IMR-90 (cell line): ENCODE results near the gene SFTA2. TPM values are rescaled to one million over a fixed set of nuclear protein-coding genes. Genes with fewer than 3 reads are reported as not detected.

Experiments used
- ATAC-seq: fragments of 200-7000 bp; cut with Tn5 transposase; 2 replicates; pipeline ENCODE4 v1.9.1; 2020; ENCODE audit warnings: low read depth, mild to moderate bottlenecking, moderate library complexity
- BruUV-seq: library from RNA; stranded (reverse); fragments of 400-500 nt; replicated peaks from 2 replicates; lab custom pipeline; 2021; lab: Mats Ljungman, UMichigan
- CTCF ChIA-PET: fragments of 300-600 bp; formaldehyde crosslinking; extraction: SDS; loops from one replicate; lab custom pipeline; 2021; ENCODE audit warnings: antibody characterized with exemption; lab: Yijun Ruan, JAX
- POLR2A ChIA-PET: fragments of 300-600 bp; sonication (Branson Sonifier 250); formaldehyde crosslinking; loops from one replicate; lab custom pipeline; 2022; ENCODE audit warnings: antibody characterized with exemption; ENCODE audit not compliant: unreplicated experiment; lab: Charles Lee
- DNase-seq: peaks from one replicate; pipeline ENCODE4 v3.0.0; 2013
- H2AFZ ChIP-seq: replicated peaks from 2 replicates; pipeline ENCODE3; 2013; ENCODE audit warnings: low read length, mild to moderate bottlenecking; ENCODE audit not compliant: poor library complexity
- H2AK5ac ChIP-seq: 2 replicates; pipeline ENCODE4 v1.6.1; 2013; ENCODE audit warnings: low read depth, low read length, inconsistent platforms
- H2AK9ac ChIP-seq: replicated peaks from 2 replicates; pipeline ENCODE3; 2013; ENCODE audit warnings: mild to moderate bottlenecking, low read depth, low read length, moderate library complexity; ENCODE audit not compliant: poor library complexity
- H2BK120ac ChIP-seq: 2 replicates; pipeline ENCODE4 v1.6.1; 2013; ENCODE audit warnings: low read depth, low read length, inconsistent platforms
- H2BK15ac ChIP-seq: 3 replicates; pipeline ENCODE4 v1.6.1; 2013; ENCODE audit warnings: low read depth, low read length, inconsistent platforms
- H2BK20ac ChIP-seq: 2 replicates; pipeline ENCODE4 v1.6.1; 2013; ENCODE audit warnings: low read depth, mild to moderate bottlenecking, inconsistent platforms, low read length, moderate library complexity
- H2BK5ac ChIP-seq: 2 replicates; pipeline ENCODE4 v1.6.1; 2013; ENCODE audit warnings: mild to moderate bottlenecking, low read depth, low read length, inconsistent platforms; ENCODE audit not compliant: poor library complexity, severe bottlenecking
- H3K14ac ChIP-seq: replicated peaks from 2 replicates; pipeline ENCODE4 v1.6.1; 2013; ENCODE audit warnings: low read depth, low read length, inconsistent platforms
- H3K18ac ChIP-seq: 2 replicates; pipeline ENCODE4 v1.6.1; 2013; ENCODE audit warnings: low read depth, low read length, control low read depth
- H3K23ac ChIP-seq: 2 replicates; pipeline ENCODE4 v1.6.1; 2013; ENCODE audit warnings: low read depth, low read length, inconsistent platforms
- H3K27ac ChIP-seq: 2 replicates; pipeline ENCODE4 v1.5.1; 2013; ENCODE audit warnings: mild to moderate bottlenecking, control low read depth, low read length; ENCODE audit not compliant: insufficient read depth
- H3K27me3 ChIP-seq: 2 replicates; pipeline ENCODE4 v1.6.1; 2013; ENCODE audit warnings: low read length; ENCODE audit not compliant: control insufficient read depth, insufficient read depth
- H3K36me3 ChIP-seq: 2 replicates; pipeline ENCODE4 v1.6.1; 2013; ENCODE audit warnings: low read length, mixed read lengths; ENCODE audit not compliant: control insufficient read depth, insufficient read depth
- H3K4ac ChIP-seq: 2 replicates; pipeline ENCODE4 v1.6.1; 2013; ENCODE audit warnings: low read depth, low read length, inconsistent platforms
- H3K4me1 ChIP-seq: 2 replicates; pipeline ENCODE4 v1.6.1; 2013; ENCODE audit warnings: low read length, mixed read lengths; ENCODE audit not compliant: control insufficient read depth, insufficient read depth
- H3K4me2 ChIP-seq: 2 replicates; pipeline ENCODE4 v1.6.1; 2013; ENCODE audit warnings: low read depth, mild to moderate bottlenecking, control low read depth, low read length, moderate library complexity
- H3K4me3 ChIP-seq: 2 replicates; pipeline ENCODE4 v1.5.1; 2013; ENCODE audit warnings: low read depth, mild to moderate bottlenecking, control low read depth, low read length, moderate library complexity; ENCODE audit not compliant: insufficient read depth
- H3K56ac ChIP-seq: 2 replicates; pipeline ENCODE4 v1.6.1; 2013; ENCODE audit warnings: low read length, inconsistent platforms; ENCODE audit not compliant: insufficient read depth; ENCODE audit errors: extremely low read depth
- H3K79me1 ChIP-seq, 2 experiments: 2 replicates each; pipeline ENCODE4 v1.6.1; 2013; ENCODE audit warnings: low read length in 2 of 2, inconsistent platforms in 1 of 2, low read depth in 1 of 2
- H3K9ac ChIP-seq: 2 replicates; pipeline ENCODE4 v1.6.1; 2013; ENCODE audit warnings: low read depth, low read length, control low read depth
- H3K9me1 ChIP-seq: 2 replicates; pipeline ENCODE4 v1.6.1; 2013; ENCODE audit warnings: low read length, inconsistent platforms; ENCODE audit not compliant: insufficient read depth
- H3K9me3 ChIP-seq: 2 replicates; pipeline ENCODE4 v1.6.1; 2013; ENCODE audit warnings: low read length; ENCODE audit not compliant: control insufficient read depth, insufficient read depth
- H4K20me1 ChIP-seq: 2 replicates; pipeline ENCODE4 v1.6.1; 2013; ENCODE audit warnings: low read length, inconsistent platforms; ENCODE audit not compliant: insufficient read depth
- H4K5ac ChIP-seq: 2 replicates; pipeline ENCODE4 v1.6.1; 2013; ENCODE audit warnings: mild to moderate bottlenecking, low read depth, low read length, control low read depth
- H4K8ac ChIP-seq, 2 experiments: 2 replicates each; pipeline ENCODE4 v1.6.1; 2013; ENCODE audit warnings: low read depth in 2 of 2, low read length in 2 of 2, control low read depth in 1 of 2, inconsistent platforms in 1 of 2
- H4K91ac ChIP-seq: 2 replicates; pipeline ENCODE4 v1.6.1; 2013; ENCODE audit warnings: low read depth, low read length, inconsistent platforms; ENCODE audit not compliant: insufficient read depth
- BHLHE40 ChIP-seq: fragments of 150-350 bp; IDR thresholded peaks from 2 replicates; pipeline ENCODE4 v1.6.1; 2016; ENCODE audit warnings: mild to moderate bottlenecking, low read depth, low read length
- CEBPB ChIP-seq: IDR thresholded peaks from 2 replicates; pipeline ENCODE4 v1.6.1; 2012; ENCODE audit warnings: low read depth, low read length, improper control_type of control experiment
- CHD1 ChIP-seq: IDR thresholded peaks from 2 replicates; pipeline ENCODE4 v1.6.1; 2012; ENCODE audit warnings: low read depth, low read length, improper control_type of control experiment
- FOS ChIP-seq: fragments of 150-350 bp; IDR thresholded peaks from 2 replicates; pipeline ENCODE4 v1.6.1; 2016; ENCODE audit warnings: low read depth, low read length
- MAZ ChIP-seq: IDR thresholded peaks from 2 replicates; pipeline ENCODE4 v1.6.1; 2012; ENCODE audit warnings: low read depth, mild to moderate bottlenecking, low read length, improper control_type of control experiment, moderate library complexity, borderline replicate concordance
- NFE2L2 ChIP-seq: fragments of 150-350 bp; IDR thresholded peaks from 2 replicates; pipeline ENCODE4 v1.6.1; 2016; ENCODE audit warnings: low read depth, mild to moderate bottlenecking, low read length
- POLR2A ChIP-seq: IDR thresholded peaks from 2 replicates; pipeline ENCODE4 v1.6.1; 2012; ENCODE audit warnings: mild to moderate bottlenecking, low read depth, low read length
- RAD21 ChIP-seq: IDR thresholded peaks from 2 replicates; pipeline ENCODE4 v1.6.1; 2012; ENCODE audit warnings: low read length, improper control_type of control experiment
- WGBS, 2 experiments: methylation state at CpG; one replicate each; pipeline versions ENCODE4 v1.1.5 to v1.1.7; 2013; ENCODE audit warnings: missing lambda C conversion rate in 2 of 2; ENCODE audit not compliant: insufficient read length in 1 of 2; ENCODE audit errors: extremely low coverage in 2 of 2; 5-methylcytosine and 5-hydroxymethylcytosine counted together
- dilution Hi-C: fragments of 300-500 bp; cut with HindIII; formaldehyde crosslinking; loops from one replicate; pipeline ENCODE4 v1.14.3; 2018; ENCODE audit warnings: low sequenced_read_pairs; ENCODE audit not compliant: unreplicated experiment
- in situ Hi-C: fragments of 300-500 bp; cut with MboI; formaldehyde crosslinking; loops from 3 replicates; pipeline ENCODE4 v1.14.3; 2019; ENCODE audit warnings: low sequenced_read_pairs, inconsistent platforms, mixed read lengths
- intact Hi-C: fragments of 100-400 bp; cut with micrococcal nuclease; formaldehyde crosslinking; loops from 2 replicates; pipeline ENCODE4 v1.10.0; 2022
- polyA plus RNA-seq, 3 experiments: library from polyadenylated mRNA; depleted of rRNA; stranded (reverse); fragments of >200 nt; gene quantifications; 2 replicates each; pipeline ENCODE4 v1.2.3, GENCODE V29; 2012; ENCODE audit warnings: low replicate concordance in 1 of 3
- total RNA-seq: library from RNA; depleted of rRNA; stranded (reverse); fragments of >200 nt; gene quantifications from 2 replicates; pipeline ENCODE4 v1.2.3, GENCODE V29; 2012

Gene SFTA2
- total and polyA plus RNA-seq, 2 of the 4 experiments (the other 2 are of a cell fraction) = not detected

DNA sequence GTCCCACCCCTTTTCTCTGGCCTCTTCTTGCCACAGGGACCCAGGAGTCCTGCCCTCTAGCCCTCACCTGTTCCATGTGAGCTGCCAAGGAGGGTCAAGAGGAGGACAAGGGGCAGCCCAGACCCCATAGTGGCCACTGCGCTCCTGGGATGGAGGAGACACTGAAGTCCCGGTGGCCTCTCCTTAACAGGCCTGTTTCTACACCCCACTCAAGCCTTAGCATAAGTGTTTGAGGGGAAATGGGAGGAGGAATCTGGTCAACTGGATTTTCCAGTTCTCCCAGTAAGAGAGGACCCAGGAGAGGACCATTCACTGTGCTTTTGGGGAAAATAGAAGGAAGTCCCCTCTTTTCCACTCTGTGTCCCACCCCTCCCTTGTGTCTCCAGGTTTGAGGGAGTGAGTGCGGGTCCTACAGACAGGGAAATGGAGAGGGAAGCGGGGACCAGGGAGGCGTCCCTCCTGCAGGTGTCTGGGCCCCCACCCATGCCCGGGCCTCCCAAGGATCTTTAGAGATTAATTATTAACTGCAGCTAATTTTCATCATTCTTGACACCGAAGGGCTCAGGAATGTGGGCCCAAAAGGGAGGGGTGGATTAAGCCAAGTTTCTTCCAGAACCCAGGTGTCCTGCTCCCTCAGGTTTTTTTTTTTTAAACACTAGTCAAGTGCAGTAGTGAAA, at the start of gene SFTA2 (continued):
- TF ChIP-seq MAZ (no peak), RAD21 (no peak)

DNA sequence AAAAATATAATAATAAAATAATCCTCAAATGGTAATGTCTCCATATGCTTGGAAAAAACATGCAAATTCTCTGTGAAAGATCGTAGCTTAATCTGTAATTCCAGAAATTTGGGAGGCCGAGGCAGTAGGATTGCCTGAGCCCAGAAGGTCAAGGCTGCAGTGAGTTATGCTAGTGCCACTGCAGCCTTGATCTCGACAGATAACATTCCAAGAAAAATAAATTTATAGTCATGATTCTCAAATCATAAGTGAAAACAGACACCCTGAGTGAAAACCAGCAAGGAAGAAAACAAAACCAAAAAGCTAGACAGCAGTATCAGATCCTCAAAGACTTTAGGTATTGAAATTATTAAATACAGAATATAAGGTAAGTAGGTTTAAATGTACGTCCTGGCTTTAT, 47.7 kb upstream of the SFTA2 start:
- H3K36me3 ChIP-seq = no peaks in the 10 kb centered on the region
- dilution Hi-C loops = no loop called here
- TF ChIP-seq BHLHE40 = no peak
- TF ChIP-seq NFE2L2 = no peak
- TF ChIP-seq CEBPB = no peak
- no peak for TF ChIP-seq CHD1
- TF ChIP-seq POLR2A = no peak
- TF ChIP-seq FOS = no peak
- no peak overlapping the region for H2BK15ac ChIP-seq
- H4K5ac ChIP-seq = no peak overlapping the region
- POLR2A ChIA-PET = no interaction called here
- in situ Hi-C loops = no loop called here
- WGBS, 2 experiments = no CpG with 5 or more reads among the region's 4 CpGs
- DNase-seq (no peak), ATAC-seq (no peak)
- H3K79me1 ChIP-seq = no peaks in the 10 kb centered on the region
- no peak overlapping the region for H3K23ac ChIP-seq
- no peak overlapping the region for H2BK5ac ChIP-seq
- no peak overlapping the region for H2BK20ac ChIP-seq
- no peak overlapping the region for H4K8ac ChIP-seq
- H2AFZ ChIP-seq = no peak overlapping the region
- H3K4me2 ChIP-seq = no peak overlapping the region
- H2BK120ac ChIP-seq = no peak overlapping the region
- H3K9me1 ChIP-seq = no peaks in the 10 kb centered on the region
- peaks cover 6% of the 10 kb centered on the region; the same call in 1 of the 2 replicates for H3K4me1 ChIP-seq
- H3K56ac ChIP-seq = no peak overlapping the region
- H2AK5ac ChIP-seq = no peak overlapping the region
- CTCF ChIA-PET = no interaction called here
- H2AK9ac ChIP-seq = no peak overlapping the region
- no peak overlapping the region for H3K4ac ChIP-seq
- H3K14ac ChIP-seq = no peak overlapping the region
- no peak overlapping the region for H3K9ac ChIP-seq
- no peak overlapping the region for H3K4me3 ChIP-seq
- no peak overlapping the region for H3K27ac ChIP-seq
- intact Hi-C loops = no loop called here
- no peaks in the 10 kb centered on the region for H4K20me1 ChIP-seq
- no peak overlapping the region for H3K18ac ChIP-seq
- no peak overlapping the region for H4K91ac ChIP-seq
- no peaks in the 10 kb centered on the region for H3K9me3 ChIP-seq
- BruUV-seq = no TSS peak
- H3K27me3 ChIP-seq = peaks cover 18% of the 10 kb centered on the region
